Neural cell (in vitro differentiated cells): ENCODE results near the gene UBE3A. TPM values are rescaled to one million over a fixed set of nuclear protein-coding genes. Genes with fewer than 3 reads are reported as not detected.

Experiments
- H2AFZ ChIP-seq: fragments of 200-600, 300-800 bp; sonication (generic), shearing (Covaris generic); 2 replicates; pipeline ENCODE4 v1.6.0; 2014; ENCODE audit warnings: low read depth, mild to moderate bottlenecking, antibody characterized with exemption, low read length, moderate library complexity
- H3F3A ChIP-seq: fragments of 200-600 bp; shearing (Covaris generic); 2 replicates; pipeline ENCODE4 v1.6.1; 2016; ENCODE audit warnings: mild to moderate bottlenecking, moderate library complexity, mixed read lengths, antibody characterized with exemption, low read length; ENCODE audit not compliant: insufficient read depth, poor library complexity, severe bottlenecking
- H3K27ac ChIP-seq: fragments of 200-600, 300-800 bp; sonication (generic), shearing (Covaris generic); 2 replicates; pipeline ENCODE4 v1.5.1; 2014; ENCODE audit warnings: mild to moderate bottlenecking, low read length, moderate library complexity
- H3K27me3 ChIP-seq: fragments of 300-800, 200-600 bp; sonication (generic), shearing (Covaris generic); 2 replicates; pipeline ENCODE4 v1.6.0; 2014; ENCODE audit warnings: mild to moderate bottlenecking, low read depth, low read length, moderate library complexity; ENCODE audit not compliant: insufficient read depth
- H3K36me3 ChIP-seq: fragments of 300-800, 200-600 bp; sonication (generic), shearing (Covaris generic); 2 replicates; pipeline ENCODE4 v1.5.1; 2014; ENCODE audit warnings: mild to moderate bottlenecking, antibody characterized with exemption, low read length, moderate library complexity; ENCODE audit not compliant: insufficient read depth
- H3K4me2 ChIP-seq: fragments of 300-800, 200-600 bp; sonication (generic), shearing (Covaris generic); 2 replicates; pipeline ENCODE4 v1.6.0; 2014; ENCODE audit warnings: mild to moderate bottlenecking, low read length
- H3K4me3 ChIP-seq: fragments of 300-800, 200-600 bp; sonication (generic), shearing (Covaris generic); 2 replicates; pipeline ENCODE4 v1.5.1; 2014; ENCODE audit warnings: mild to moderate bottlenecking, low read length, moderate library complexity
- H3K79me2 ChIP-seq: fragments of 200-600 bp; shearing (Covaris generic); replicated peaks from 2 replicates; pipeline ENCODE4 v1.6.0; 2014; ENCODE audit warnings: mild to moderate bottlenecking, low read length, moderate library complexity; ENCODE audit not compliant: insufficient read depth
- H3K9ac ChIP-seq: fragments of 300-800, 200-600 bp; sonication (generic), shearing (Covaris generic); 2 replicates; pipeline ENCODE4 v1.6.1; 2016; ENCODE audit warnings: mild to moderate bottlenecking, low read length, mixed read lengths
- H3K9me2 ChIP-seq: fragments of 200-600 bp; shearing (Covaris generic); 2 replicates; pipeline ENCODE4 v1.6.1; 2016; ENCODE audit warnings: mild to moderate bottlenecking, low read length, mixed read lengths; ENCODE audit not compliant: insufficient read depth
- H3K9me3 ChIP-seq: fragments of 200-600, 300-800 bp; sonication (generic), shearing (Covaris generic); 2 replicates; pipeline ENCODE4 v1.6.1; 2016; ENCODE audit warnings: mild to moderate bottlenecking, mixed run types, low read length, moderate library complexity, mixed read lengths
- H4K20me1 ChIP-seq: fragments of 200-600 bp; shearing (Covaris generic); 2 replicates; pipeline ENCODE4 v1.6.1; 2016; ENCODE audit warnings: mild to moderate bottlenecking, mixed run types; ENCODE audit not compliant: insufficient read depth
- EP300 ChIP-seq: fragments of 450-650 bp; conservative IDR thresholded peaks from 2 replicates; pipeline ENCODE4 v1.6.1; 2014; ENCODE audit warnings: antibody characterized with exemption, mild to moderate bottlenecking, moderate library complexity; ENCODE audit not compliant: poor library complexity, severe bottlenecking
- EZH2 ChIP-seq: fragments of 200-600, 300-800 bp; shearing (Covaris generic), sonication (generic); IDR thresholded peaks from 2 replicates; pipeline ENCODE4 v1.6.1; 2014; ENCODE audit warnings: antibody characterized with exemption, low read length, borderline replicate concordance, mild to moderate bottlenecking; ENCODE audit not compliant: insufficient read depth, poor library complexity, severe bottlenecking
- MXI1 ChIP-seq: fragments of 450-650 bp; conservative IDR thresholded peaks from 2 replicates; pipeline ENCODE4 v1.6.1; 2014; ENCODE audit warnings: antibody characterized with exemption, mild to moderate bottlenecking; ENCODE audit not compliant: poor library complexity, severe bottlenecking
- POLR2AphosphoS5 ChIP-seq: IDR thresholded peaks from 2 replicates; pipeline ENCODE4 v1.6.1; 2012
- RAD21 ChIP-seq: fragments of 450-650 bp; conservative IDR thresholded peaks from 2 replicates; pipeline ENCODE4 v1.6.1; 2014; ENCODE audit warnings: antibody characterized with exemption, mild to moderate bottlenecking, moderate library complexity
- REST ChIP-seq: IDR thresholded peaks from 2 replicates; pipeline ENCODE4 v1.6.1; 2012; ENCODE audit warnings: borderline replicate concordance
- SMC3 ChIP-seq: fragments of 450-650 bp; conservative IDR thresholded peaks from 2 replicates; pipeline ENCODE4 v1.6.1; 2014; ENCODE audit warnings: antibody characterized with exemption, mild to moderate bottlenecking, moderate library complexity; ENCODE audit not compliant: poor library complexity
- TAF1 ChIP-seq: IDR thresholded peaks from 2 replicates; pipeline ENCODE4 v1.6.1; 2012; ENCODE audit warnings: low read depth
- polyA plus RNA-seq: library from polyadenylated mRNA; depleted of rRNA; stranded (reverse); fragments of >200 nt; gene quantifications from 2 replicates; pipeline ENCODE4 v1.2.3, GENCODE V29; 2014
- TF ChIP-seq, protein P1 (sequence below): fragments of 450-650 bp; IDR thresholded peaks from 2 replicates; pipeline ENCODE4 v1.5.1; 2014; ENCODE audit warnings: antibody characterized with exemption, mild to moderate bottlenecking, moderate library complexity; ENCODE audit not compliant: poor library complexity, severe bottlenecking

UBE3A gene
- polyA plus RNA-seq, 1 donor from 2014 or later: 98.5 TPM

GRCh38 chr15:25465835-25466234, 27.0 kb upstream of the UBE3A start:
- H3K27me3 ChIP-seq: no peaks in the 10 kb centered on the region
- TF ChIP-seq, protein P1, sequence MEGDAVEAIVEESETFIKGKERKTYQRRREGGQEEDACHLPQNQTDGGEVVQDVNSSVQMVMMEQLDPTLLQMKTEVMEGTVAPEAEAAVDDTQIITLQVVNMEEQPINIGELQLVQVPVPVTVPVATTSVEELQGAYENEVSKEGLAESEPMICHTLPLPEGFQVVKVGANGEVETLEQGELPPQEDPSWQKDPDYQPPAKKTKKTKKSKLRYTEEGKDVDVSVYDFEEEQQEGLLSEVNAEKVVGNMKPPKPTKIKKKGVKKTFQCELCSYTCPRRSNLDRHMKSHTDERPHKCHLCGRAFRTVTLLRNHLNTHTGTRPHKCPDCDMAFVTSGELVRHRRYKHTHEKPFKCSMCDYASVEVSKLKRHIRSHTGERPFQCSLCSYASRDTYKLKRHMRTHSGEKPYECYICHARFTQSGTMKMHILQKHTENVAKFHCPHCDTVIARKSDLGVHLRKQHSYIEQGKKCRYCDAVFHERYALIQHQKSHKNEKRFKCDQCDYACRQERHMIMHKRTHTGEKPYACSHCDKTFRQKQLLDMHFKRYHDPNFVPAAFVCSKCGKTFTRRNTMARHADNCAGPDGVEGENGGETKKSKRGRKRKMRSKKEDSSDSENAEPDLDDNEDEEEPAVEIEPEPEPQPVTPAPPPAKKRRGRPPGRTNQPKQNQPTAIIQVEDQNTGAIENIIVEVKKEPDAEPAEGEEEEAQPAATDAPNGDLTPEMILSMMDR: no peak
- TF ChIP-seq SMC3 (no peak), POLR2AphosphoS5 (no peak)
- no peak overlapping the region for H3K27ac ChIP-seq
- no peaks in the 10 kb centered on the region for H3K79me2 ChIP-seq
- no peak overlapping the region for H3K4me2 ChIP-seq
- H3K4me3 ChIP-seq: no peak overlapping the region
- H4K20me1 ChIP-seq: no peaks in the 10 kb centered on the region
- H3F3A ChIP-seq: no peaks in the 10 kb centered on the region
- no peak overlapping the region for H2AFZ ChIP-seq
- H3K36me3 ChIP-seq: no peaks in the 10 kb centered on the region
- no peaks in the 10 kb centered on the region for H3K9me3 ChIP-seq
- H3K9ac ChIP-seq: no peak overlapping the region
- H3K9me2 ChIP-seq: no peaks in the 10 kb centered on the region

- no peak overlapping the region for H2AFZ ChIP-seq
- H3K36me3 ChIP-seq: no peaks in the 10 kb centered on the region
- TF ChIP-seq SMC3: no peak
- TF ChIP-seq EP300: no peak
- TF ChIP-seq TAF1: no peak
- TF ChIP-seq, protein P1: no peak
- no peak for TF ChIP-seq RAD21
- no peak for TF ChIP-seq MXI1
- no peak for TF ChIP-seq POLR2AphosphoS5
- TF ChIP-seq EZH2: no peak
- no peak for TF ChIP-seq REST
- H3K9me2 ChIP-seq: no peaks in the 10 kb centered on the region
- H3K79me2 ChIP-seq: no peaks in the 10 kb centered on the region
- no peak overlapping the region for H3K4me2 ChIP-seq
- H3K4me3 ChIP-seq: no peak overlapping the region
- H3K9me3 ChIP-seq: no peaks in the 10 kb centered on the region
- H3K27me3 ChIP-seq: no peaks in the 10 kb centered on the region
- H3K27ac ChIP-seq: no peak overlapping the region
- no peaks in the 10 kb centered on the region for H3F3A ChIP-seq
- H3K9ac ChIP-seq: no peak overlapping the region
- no peaks in the 10 kb centered on the region for H4K20me1 ChIP-seq
These were observed 26.0 kb upstream of the UBE3A start for GRCh38 chr15:25464784-25465183.
